Neural crest cell (in vitro differentiated cells): ENCODE data around the gene RGMA. TPM values are rescaled to one million over a fixed set of nuclear protein-coding genes. Genes with fewer than 3 reads are reported as not detected.

Experiments
- DNase-seq: peaks from one replicate; pipeline ENCODE4 v3.0.0; 2021; ENCODE audit warnings: low read depth, mixed read lengths, low spot score
- H3K27ac Mint-ChIP-seq: one replicate; pipeline ENCODE4 v1.8.0; 2021; ENCODE audit warnings: mild to moderate bottlenecking, mixed read lengths; ENCODE audit not compliant: unreplicated experiment
- H3K27me3 Mint-ChIP-seq: 2 replicates; pipeline ENCODE4 v1.8.0; 2021; ENCODE audit warnings: low read depth, mild to moderate bottlenecking, mixed read lengths
- H3K36me3 Mint-ChIP-seq: 2 replicates; pipeline ENCODE4 v1.8.0; 2021; ENCODE audit warnings: low read depth, mild to moderate bottlenecking, mixed read lengths
- H3K4me1 Mint-ChIP-seq: 2 replicates; pipeline ENCODE4 v1.8.0; 2021; ENCODE audit warnings: mixed read lengths
- H3K4me3 Mint-ChIP-seq: one replicate; pipeline ENCODE4 v1.8.0; 2021; ENCODE audit warnings: mild to moderate bottlenecking, mixed read lengths
- H3K9me3 Mint-ChIP-seq: 2 replicates; pipeline ENCODE4 v1.8.0; 2021; ENCODE audit warnings: mixed read lengths
- CTCF ChIP-seq: fragments of 200-600 bp; sonication (generic); conservative IDR thresholded peaks from 2 replicates; pipeline ENCODE4 v1.5.0; 2021; ENCODE audit warnings: antibody characterized with exemption, mild to moderate bottlenecking
- total RNA-seq: library from RNA; stranded (reverse); gene quantifications from 2 replicates; pipeline ENCODE4 v1.2.1, GENCODE V29; 2021

The RGMA gene
- total RNA-seq, 1 donor from 2014 or later, result 205 TPM

GRCh38 chr15:92992720-92993119, 96.3 kb downstream of the RGMA start:
- no peak for DNase-seq
- no peak overlapping the region for H3K27ac Mint-ChIP-seq
- no peaks in the 10 kb centered on the region for H3K9me3 Mint-ChIP-seq
- no peak for TF ChIP-seq CTCF
- H3K4me3 Mint-ChIP-seq, result no peak overlapping the region
- H3K4me1 Mint-ChIP-seq, result peaks cover 22% of the 10 kb centered on the region
- peaks cover 36% of the 10 kb centered on the region for H3K36me3 Mint-ChIP-seq
- no peaks in the 10 kb centered on the region for H3K27me3 Mint-ChIP-seq

- H3K4me3 Mint-ChIP-seq, result no peak overlapping the region
- no peak for TF ChIP-seq CTCF
- no peaks in the 10 kb centered on the region for H3K27me3 Mint-ChIP-seq
- H3K27ac Mint-ChIP-seq, result peak overlapping the region; percentile 39
- H3K36me3 Mint-ChIP-seq, result peaks cover 27% of the 10 kb centered on the region
- peaks cover 22% of the 10 kb centered on the region for H3K4me1 Mint-ChIP-seq
- no peak for DNase-seq
- H3K9me3 Mint-ChIP-seq, result no peaks in the 10 kb centered on the region
Measured at GRCh38 chr15:92990031-92990430, 99.0 kb downstream of the RGMA start.

GRCh38 chr15:92989470-92989869, 99.5 kb downstream of the RGMA start:
- H3K36me3 Mint-ChIP-seq, result peaks cover 27% of the 10 kb centered on the region
- no peak for DNase-seq
- no peaks in the 10 kb centered on the region for H3K9me3 Mint-ChIP-seq
- no peaks in the 10 kb centered on the region for H3K27me3 Mint-ChIP-seq
- H3K4me1 Mint-ChIP-seq, result peaks cover 22% of the 10 kb centered on the region
- H3K27ac Mint-ChIP-seq, result no peak overlapping the region
- H3K4me3 Mint-ChIP-seq, result no peak overlapping the region
- no peak for TF ChIP-seq CTCF

Other genes with a start within 250 kb of the RGMA start
- 93.4 and 103 TPM in 2 replicates for gene CHD2, start 188.9 kb downstream of the RGMA start, total RNA-seq